GM12891 (cell line): ENCODE results near the gene TRIM7.

ENCODE experiments used
- PAX5 ChIP-seq: IDR thresholded peaks from 2 replicates; pipeline ENCODE4 v1.6.1; 2011; ENCODE audit warnings: low read length, moderate library complexity, mild to moderate bottlenecking; ENCODE audit not compliant: insufficient read depth, severe bottlenecking
- POLR2A ChIP-seq: IDR thresholded peaks from 2 replicates; pipeline ENCODE4 v1.6.1; 2011; ENCODE audit warnings: low read depth, low read length, control low read depth
- POLR2AphosphoS5 ChIP-seq: IDR thresholded peaks from 2 replicates; pipeline ENCODE4 v1.6.1; 2011; ENCODE audit warnings: low read depth, low read length, control low read depth
- SPI1 ChIP-seq: IDR thresholded peaks from 2 replicates; pipeline ENCODE4 v1.6.1; 2011; ENCODE audit warnings: low read depth, low read length, control low read depth
- TAF1 ChIP-seq: IDR thresholded peaks from 2 replicates; pipeline ENCODE4 v1.6.1; 2011; ENCODE audit warnings: low read depth, low read length, control low read depth

GRCh38 chr5:181222630-181223057 lies 17.6 kb upstream of the TRIM7 start:
- TF ChIP-seq POLR2A: no peak
- TF ChIP-seq SPI1: no peak
- no peak for TF ChIP-seq TAF1
- TF ChIP-seq POLR2AphosphoS5: no peak
- no peak for TF ChIP-seq PAX5
